HepG2 (cell line): ENCODE measurements around the gene KCNJ14. TPM values are rescaled to one million over a fixed set of nuclear protein-coding genes. Genes with fewer than 3 reads are reported as not detected.

Experiments used
- ATAC-seq: fragments of 200-7000 bp; cut with Tn5 transposase; 3 replicates; pipeline ENCODE4 v1.9.1; 2020; ENCODE audit warnings: mild to moderate bottlenecking, moderate library complexity
- BruUV-seq: library from RNA; stranded (reverse); fragments of 400-500 nt; replicated peaks from 2 replicates; lab custom pipeline; 2021; lab: Mats Ljungman, UMichigan
- CTCF ChIA-PET: fragments of 300-600 bp; formaldehyde crosslinking; extraction: SDS; loops from one replicate; lab custom pipeline; 2021; ENCODE audit warnings: low total read pairs, inconsistent platforms, low intra/inter-chr PET ratio; lab: Yijun Ruan, JAX
- POLR2A ChIA-PET: fragments of 350-600 bp; sonication (Branson Sonifier 250); formaldehyde crosslinking; loops from one replicate; lab custom pipeline; 2020; ENCODE audit warnings: antibody characterized with exemption, inconsistent platforms; lab: Yijun Ruan, JAX
- DNase-seq: peaks from one replicate; pipeline ENCODE4 v3.0.0-alpha.2; 2015; ENCODE audit warnings: low spot score
- FAIRE-seq: peaks from 3 replicates; lab custom pipeline; 2011; peaks lifted over from hg19 to GRCh38; lab: Jason Lieb, UNC
- H2AFZ ChIP-seq: one replicate; pipeline ENCODE4 v1.6.1; 2011; ENCODE audit warnings: low read length, inconsistent platforms
- H3K27ac ChIP-seq: fragments of 300-600 bp; 3 replicates; pipeline ENCODE4 v1.8.0; 2011; ENCODE audit warnings: mixed run types, mild to moderate bottlenecking, mixed read lengths, low read length, inconsistent platforms; ENCODE audit not compliant: insufficient read depth; ENCODE audit errors: extremely low read length
- H3K27me3 ChIP-seq, 2 experiments: fragments of 200-600 bp in 1 of 2; 2 replicates in 1 of 2; 3 replicates in 1 of 2; pipeline versions ENCODE4 v1.6.0 to v1.8.0; 2011; ENCODE audit warnings: low read length in 2 of 2, mild to moderate bottlenecking in 2 of 2, moderate library complexity in 2 of 2, inconsistent platforms in 1 of 2; ENCODE audit not compliant: insufficient read depth in 2 of 2, control insufficient read depth in 1 of 2
- H3K36me3 ChIP-seq, 2 experiments: fragments of 200-600 bp in 1 of 2; replicated peaks in 1 of 2; 2 replicates in 1 of 2; 3 replicates in 1 of 2; pipeline versions ENCODE4 v1.5.1 to v1.8.0; 2011; ENCODE audit warnings: low read length in 2 of 2, inconsistent platforms in 1 of 2; ENCODE audit not compliant: insufficient read depth in 2 of 2, control insufficient read depth in 1 of 2
- H3K4me1 ChIP-seq: 2 replicates; pipeline ENCODE4 v1.5.1; 2012; ENCODE audit warnings: low read length, inconsistent platforms; ENCODE audit not compliant: insufficient read depth
- H3K4me2 ChIP-seq: 2 replicates; pipeline ENCODE4 v1.6.0; 2011; ENCODE audit warnings: low read depth, low read length, inconsistent platforms
- H3K4me3 ChIP-seq, 3 experiments: fragments of 200-600 bp in 1 of 3; sonication (generic), shearing (Covaris generic) in 1 of 3; replicated peaks in 1 of 3; 2 replicates each; pipeline ENCODE4 v1.5.1; 2011 to 2016; ENCODE audit warnings: low read length in 3 of 3, inconsistent platforms in 2 of 3, low read depth in 2 of 3, mild to moderate bottlenecking in 2 of 3, control low read depth in 1 of 3, mixed read lengths in 1 of 3; ENCODE audit not compliant: insufficient read depth in 1 of 3
- H3K79me2 ChIP-seq: one replicate; pipeline ENCODE4 v1.6.1; 2011; ENCODE audit warnings: low read length, inconsistent platforms; ENCODE audit not compliant: insufficient read depth
- H3K9ac ChIP-seq: 2 replicates; pipeline ENCODE4 v1.6.0; 2011; ENCODE audit warnings: mild to moderate bottlenecking, low read depth, low read length, inconsistent platforms; ENCODE audit not compliant: insufficient read depth
- H3K9me3 ChIP-seq: 2 replicates; pipeline ENCODE4 v1.5.1; 2012; ENCODE audit warnings: mild to moderate bottlenecking, low read length
- H4K20me1 ChIP-seq: 2 replicates; pipeline ENCODE4 v1.6.0; 2011; ENCODE audit warnings: inconsistent platforms, mild to moderate bottlenecking, low read length, moderate library complexity; ENCODE audit not compliant: insufficient read depth
- AGO1 ChIP-seq: fragments of 200-400 bp; formaldehyde crosslinking; IDR thresholded peaks from 2 replicates; pipeline ENCODE4 v1.6.1; 2017; ENCODE audit warnings: mild to moderate bottlenecking, low read depth, low read length, moderate library complexity; ENCODE audit not compliant: poor library complexity, severe bottlenecking
- ARNT2 ChIP-seq: sonication (generic); formaldehyde crosslinking; IDR thresholded peaks from 2 replicates; pipeline ENCODE4 v1.8.0; 2022; ENCODE audit warnings: mild to moderate bottlenecking, low read depth, missing genetic modification reagents, moderate library complexity
- BORCS8-MEF2B ChIP-seq: sonication (generic); formaldehyde crosslinking; IDR thresholded peaks from 2 replicates; pipeline ENCODE4 v1.8.0; 2022; ENCODE audit warnings: mild to moderate bottlenecking, missing genetic modification reagents
- HNF4A ChIP-seq: sonication (generic); formaldehyde crosslinking; IDR thresholded peaks from 2 replicates; pipeline ENCODE4 v1.4.0; 2020; ENCODE audit warnings: missing genetic modification reagents
- ISL2 ChIP-seq: sonication (generic); formaldehyde crosslinking; IDR thresholded peaks from 2 replicates; pipeline ENCODE4 v1.5.0; 2020; ENCODE audit warnings: missing genetic modification reagents
- KDM5A ChIP-seq: fragments of 200-600 bp; sonication (generic); IDR thresholded peaks from 2 replicates; pipeline ENCODE4 v1.7.0; 2018; ENCODE audit warnings: antibody characterized with exemption, mild to moderate bottlenecking, low read length, borderline replicate concordance
- MIER2 ChIP-seq: IDR thresholded peaks from 2 replicates; pipeline ENCODE4 v1.6.1; 2016; ENCODE audit warnings: missing biosample characterization, missing genetic modification reagents
- MIER3 ChIP-seq: IDR thresholded peaks from 2 replicates; pipeline ENCODE4 v1.6.1; 2016; ENCODE audit warnings: missing compliant biosample characterization, borderline replicate concordance
- SAP130 ChIP-seq: IDR thresholded peaks from 2 replicates; pipeline ENCODE4 v1.6.1; 2016; ENCODE audit warnings: low read depth
- SP2 ChIP-seq: sonication (generic); formaldehyde crosslinking; IDR thresholded peaks from 2 replicates; pipeline ENCODE4 v1.5.1; 2020; ENCODE audit warnings: mild to moderate bottlenecking, missing genetic modification reagents
- STAT5B ChIP-seq: sonication (generic); formaldehyde crosslinking; IDR thresholded peaks from 2 replicates; pipeline ENCODE4 v1.4.0; 2020; ENCODE audit warnings: missing genetic modification reagents
- ZKSCAN5 ChIP-seq: sonication (generic); formaldehyde crosslinking; IDR thresholded peaks from 2 replicates; pipeline ENCODE4 v1.5.1; 2020; ENCODE audit warnings: mild to moderate bottlenecking, missing genetic modification reagents
- ZNF256 ChIP-seq: sonication (generic); formaldehyde crosslinking; conservative IDR thresholded peaks from 2 replicates; pipeline ENCODE4 v1.4.0; 2020; ENCODE audit warnings: missing genetic modification reagents
- ZNF574 ChIP-seq: sonication (generic); formaldehyde crosslinking; IDR thresholded peaks from 2 replicates; pipeline ENCODE4 v1.4.0; 2020; ENCODE audit warnings: missing genetic modification reagents
- ZNF7 ChIP-seq: IDR thresholded peaks from 2 replicates; pipeline ENCODE4 v1.6.1; 2016; ENCODE audit warnings: missing biosample characterization, missing genetic modification reagents
- WGBS: methylation state at CpG from one replicate; pipeline ENCODE4 v1.1.6; 2017; ENCODE audit warnings: low lambda C conversion rate; 5-methylcytosine and 5-hydroxymethylcytosine counted together
- in situ Hi-C: cut with HindIII; loops from 2 replicates; pipeline ENCODE4 v1.10.0; 2017; ENCODE audit warnings: low pct_unique_long_range_greater_than_20kb; ENCODE audit not compliant: extremely low pct_ligation_motif_present
- intact Hi-C: fragments of 100-400 bp; cut with micrococcal nuclease; formaldehyde crosslinking; loops from one replicate; pipeline ENCODE4 v1.10.0; 2022; ENCODE audit not compliant: unreplicated experiment
- polyA plus RNA-seq, 8 experiments: library from polyadenylated mRNA; depleted of rRNA in 3 of 8; stranded (reverse) in 7 of 8; unstranded in 1 of 8; fragments of >200 nt; fragmentation: Illumina TruSeq in 4 of 8; extraction: Trizol in 4 of 8; gene quantifications; 2 replicates each; pipeline versions ENCODE4 v1.2.1 to v1.2.3, GENCODE V29; 2011 to 2016; ENCODE audit warnings: low read depth in 4 of 8, missing spikeins in 1 of 8, mixed read lengths in 1 of 8; ENCODE audit not compliant: insufficient read depth in 1 of 8
- total RNA-seq, 5 experiments: library from RNA; depleted of rRNA; stranded (reverse); fragments of >200 nt; fragmentation: Illumina TruSeq; extraction: Trizol; gene quantifications; 2 replicates each; pipeline ENCODE4 v1.2.3, GENCODE V29; 2016; ENCODE audit warnings: low read depth in 1 of 5

The KCNJ14 gene
- total and polyA plus RNA-seq, 2 of the 13 experiments (the other 11 are each of a cell fraction or from before 2014, with no cell fraction given) = 0.20 to 0.51 TPM

- intact Hi-C loops = loop anchor here (1.0 kb wide), 1 partner anchor 93 kb away; no protein-coding TSS in a partner anchor
- Histone ChIP-seq H3K27ac (no peak overlapping the region), H3K27me3 (no peaks in the 10 kb centered on the region), H2AFZ (no peak overlapping the region)
- TF ChIP-seq MIER3 (CRISPR knock-in tag) = no peak
- TF ChIP-seq SP2 (CRISPR knock-in tag) = no peak
- TF ChIP-seq AGO1 = no peak
- no peak for TF ChIP-seq ZKSCAN5 (CRISPR knock-in tag)
- no peak for TF ChIP-seq ZNF7 (CRISPR knock-in tag)
- no peak for TF ChIP-seq ZNF256 (CRISPR knock-in tag)
- TF ChIP-seq KDM5A = no peak
- no peak for TF ChIP-seq STAT5B (CRISPR knock-in tag)
- TF ChIP-seq MIER2 (CRISPR knock-in tag) = no peak
- TF ChIP-seq ZNF574 = no peak
- TF ChIP-seq ISL2 (CRISPR knock-in tag) = no peak
- TF ChIP-seq ARNT2 = no peak
- no peak for TF ChIP-seq HNF4A (CRISPR knock-in tag)
- TF ChIP-seq SAP130 (CRISPR knock-in tag) = no peak
- TF ChIP-seq BORCS8-MEF2B (CRISPR knock-in tag) = no peak
- TF ChIP-seq, all 625 proteins: peak for 0
- ATAC-seq (no peak), FAIRE-seq (no peak), DNase-seq (no peak)
- in situ Hi-C loops = no loop called here
- H3K4me2 ChIP-seq = no peak overlapping the region
- no TSS peak for BruUV-seq
- H3K4me3 ChIP-seq = no peak overlapping the region
- H3K9ac ChIP-seq = no peak overlapping the region
- ChIA-PET POLR2A (no interaction called here), CTCF (no interaction called here)
- no peaks in the 10 kb centered on the region for H3K79me2 ChIP-seq
- H3K9me3 ChIP-seq = no peaks in the 10 kb centered on the region
- peaks cover 36% of the 10 kb centered on the region for H3K4me1 ChIP-seq
- WGBS = 89% methylated on average over 41 of the region's 50 CpGs
- no peaks in the 10 kb centered on the region for H4K20me1 ChIP-seq
- H3K36me3 ChIP-seq = no peaks in the 10 kb centered on the region; a peak in 1 of 5 replicates
These were observed 35.8 kb downstream of the KCNJ14 start for GRCh38 chr19:48490981-48491792.
